CD4-positive, CD25-positive, alpha-beta regulatory T cell (primary cell): ENCODE data around the gene MAST2. TPM values are rescaled to one million over a fixed set of nuclear protein-coding genes. Genes with fewer than 3 reads are reported as not detected.
"Not testable (repeated sequence)": the region's sequence is repeated elsewhere in the genome, so short reads cannot be mapped to it uniquely, and the experiment has no call there.

Experiments
- ATAC-seq, 2 donors: fragments of 150-1000 bp; cut with Tn5 transposase; one replicate each; pipeline ENCODE4 v1.10.0; 2021; ENCODE audit warnings: low read depth in 2 of 2, moderate number of reproducible peaks in 2 of 2, moderate library complexity in 1 of 2
- DNase-seq, 3 donors: peaks; one replicate each; pipeline versions ENCODE4 v3.0.0 to v3.0.0-alpha.2; 2012 to 2022; ENCODE audit warnings: mixed read lengths in 1 of 3
- H3K27ac ChIP-seq: one replicate; pipeline ENCODE4 v1.7.0; 2013; ENCODE audit warnings: mild to moderate bottlenecking, low read length; ENCODE audit not compliant: insufficient read depth, poor library complexity, severe bottlenecking
- H3K27me3 ChIP-seq: one replicate; pipeline ENCODE4 v1.7.0; 2013; ENCODE audit warnings: low read length; ENCODE audit not compliant: control insufficient read depth, insufficient read depth
- H3K36me3 ChIP-seq: one replicate; pipeline ENCODE4 v1.7.0; 2013; ENCODE audit warnings: mild to moderate bottlenecking, low read length, moderate library complexity; ENCODE audit not compliant: control insufficient read depth, insufficient read depth
- H3K4me1 ChIP-seq: 2 replicates; pipeline ENCODE4 v1.7.0; 2013; ENCODE audit warnings: mild to moderate bottlenecking, low read length; ENCODE audit not compliant: insufficient read depth, control insufficient read depth, poor library complexity, severe bottlenecking
- H3K4me3 ChIP-seq: one replicate; pipeline ENCODE4 v1.7.0; 2013; ENCODE audit warnings: low read depth, mild to moderate bottlenecking, low read length, moderate library complexity
- H3K9me3 ChIP-seq, 2 experiments: 1 replicate in 1 of 2; 2 replicates in 1 of 2; pipeline ENCODE4 v1.7.0; 2013; ENCODE audit warnings: low read length in 2 of 2, mild to moderate bottlenecking in 1 of 2, moderate library complexity in 1 of 2; ENCODE audit not compliant: control insufficient read depth in 2 of 2
- H3K27ac Mint-ChIP-seq, 3 donors: one replicate each; pipeline ENCODE4 v1.8.0; 2020 to 2022; ENCODE audit warnings: mild to moderate bottlenecking in 3 of 3, mixed read lengths in 3 of 3, moderate library complexity in 2 of 3
- H3K27me3 Mint-ChIP-seq: one replicate; pipeline ENCODE4 v1.8.0; 2022; ENCODE audit warnings: mild to moderate bottlenecking, mixed read lengths
- H3K36me3 Mint-ChIP-seq: one replicate; pipeline ENCODE4 v1.8.0; 2020; ENCODE audit warnings: mixed read lengths
- H3K4me1 Mint-ChIP-seq, 4 donors: one replicate each; pipeline ENCODE4 v1.8.0; 2020 to 2022; ENCODE audit warnings: mixed read lengths in 4 of 4, mild to moderate bottlenecking in 1 of 4
- H3K4me3 Mint-ChIP-seq, 4 donors: one replicate each; pipeline ENCODE4 v1.8.0; 2020 to 2022; ENCODE audit warnings: mild to moderate bottlenecking in 4 of 4, mixed read lengths in 4 of 4, moderate library complexity in 3 of 4
- H3K9me3 Mint-ChIP-seq, 7 donors: one replicate each; pipeline ENCODE4 v1.8.0; 2020 to 2022; ENCODE audit warnings: mixed read lengths in 7 of 7, mild to moderate bottlenecking in 3 of 7, moderate library complexity in 2 of 7
- polyA plus RNA-seq, 4 donors: library from polyadenylated mRNA; unstranded; fragments of 300-500 nt; fragmentation: Illumina TruSeq; gene quantifications; one replicate each; pipeline ENCODE4 v1.2.3, GENCODE V29; 2021
- total RNA-seq: library from RNA; stranded (reverse); gene quantifications from one replicate; pipeline ENCODE4 v1.2.3, GENCODE V29; 2022

Gene MAST2
- total and polyA plus RNA-seq, 5 donors from 2014 or later, result 0.71 to 13.1 (median 1.8) TPM

- DNase-seq, result no peak
- H3K4me1 Mint-ChIP-seq, result peaks cover 0 to 12% (median 2%) of the 10 kb centered on the region in 4 donors
- no peaks in the 10 kb centered on the region for H3K36me3 ChIP-seq
- H3K27me3 Mint-ChIP-seq, result no peaks in the 10 kb centered on the region
- H3K27ac ChIP-seq, result no peak overlapping the region
- no peaks in the 10 kb centered on the region for H3K4me1 ChIP-seq
- H3K36me3 Mint-ChIP-seq, result peaks cover 3% of the 10 kb centered on the region
- H3K9me3 Mint-ChIP-seq, result no peaks in the 10 kb centered on the region
- H3K27ac Mint-ChIP-seq, result peak overlapping the region in 1 of 3 donors; percentile 57
- no peak for ATAC-seq
- H3K4me3 Mint-ChIP-seq, result no peak overlapping the region
- no peaks in the 10 kb centered on the region for H3K9me3 ChIP-seq
- no peak overlapping the region for H3K4me3 ChIP-seq
- H3K27me3 ChIP-seq, result no peaks in the 10 kb centered on the region
These were observed 127.1 kb downstream of the MAST2 start for GRCh38 chr1:45930258-45931150.

DNA sequence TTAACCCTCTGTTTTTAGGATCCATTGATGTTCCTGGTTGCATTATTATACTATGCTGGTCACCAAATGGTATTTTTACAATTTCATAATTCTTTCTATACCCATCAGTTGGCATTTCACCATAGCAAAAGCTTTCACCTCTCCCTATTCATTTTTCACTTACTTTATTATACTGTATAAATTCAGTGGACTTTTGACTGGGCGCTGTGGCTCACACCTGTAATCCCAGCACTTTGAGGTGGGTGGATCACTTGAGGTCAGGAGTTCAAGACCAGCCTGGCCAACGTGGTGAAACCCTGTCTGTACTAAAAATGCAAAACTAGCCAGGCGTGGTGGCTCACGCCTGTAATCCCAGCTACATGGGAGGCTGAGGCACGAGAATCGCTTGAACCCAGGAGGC, 128.8 kb downstream of the MAST2 start:
- H3K4me1 Mint-ChIP-seq, result peaks cover 0 to 12% (median 3%) of the 10 kb centered on the region in 4 donors
- not testable (repeated sequence) for DNase-seq, H3K4me3 ChIP-seq, H3K4me3 Mint-ChIP-seq, H3K27ac ChIP-seq, H3K9me3 ChIP-seq, H3K27me3 ChIP-seq, H3K27ac Mint-ChIP-seq, H3K9me3 Mint-ChIP-seq, H3K36me3 Mint-ChIP-seq, H3K4me1 ChIP-seq, H3K27me3 Mint-ChIP-seq, H3K36me3 ChIP-seq, ATAC-seq

- H3K36me3 ChIP-seq, result no peaks in the 10 kb centered on the region
- no peaks in the 10 kb centered on the region for H3K27me3 ChIP-seq
- Mint-ChIP-seq H3K9me3 (no peaks in the 10 kb centered on the region), H3K4me1 (peaks cover 0 to 7% (median 1%) of the 10 kb centered on the region in 4 donors), H3K36me3 (peaks cover 7% of the 10 kb centered on the region), H3K4me3 (no peak overlapping the region), H3K27me3 (no peaks in the 10 kb centered on the region), H3K27ac (peak overlapping the region in 2 of 3 donors; percentile 4 to 38)
- no peak overlapping the region for H3K4me3 ChIP-seq
- ATAC-seq (no peak), DNase-seq (no peak)
- H3K4me1 ChIP-seq, result no peaks in the 10 kb centered on the region
- H3K27ac ChIP-seq, result no peak overlapping the region
- H3K9me3 ChIP-seq, result no peaks in the 10 kb centered on the region
These were observed 131.5 kb downstream of the MAST2 start for GRCh38 chr1:45934947-45935346.

- Mint-ChIP-seq H3K27me3 (no peaks in the 10 kb centered on the region), H3K9me3 (peaks cover 0 to 7% (median 0%) of the 10 kb centered on the region in 7 donors), H3K4me1 (peaks cover 0 to 7% (median 1%) of the 10 kb centered on the region in 4 donors), H3K4me3 (no peak overlapping the region), H3K27ac (no peak overlapping the region), H3K36me3 (peaks cover 7% of the 10 kb centered on the region)
- DNase-seq (no peak), ATAC-seq (no peak)
- Histone ChIP-seq H3K9me3 (peaks cover 6 to 9% of the 10 kb centered on the region in 2 experiments), H3K4me1 (no peaks in the 10 kb centered on the region), H3K36me3 (no peaks in the 10 kb centered on the region), H3K4me3 (no peak overlapping the region), H3K27me3 (no peaks in the 10 kb centered on the region), H3K27ac (no peak overlapping the region)
These were observed 134.6 kb downstream of the MAST2 start for GRCh38 chr1:45938029-45938428.

- H3K36me3 Mint-ChIP-seq, result peaks cover 6% of the 10 kb centered on the region
- DNase-seq (no peak), ATAC-seq (no peak)
- H3K9me3 Mint-ChIP-seq, result peaks cover 0 to 8% (median 0%) of the 10 kb centered on the region in 7 donors
- Histone ChIP-seq H3K4me1 (no peaks in the 10 kb centered on the region), H3K27me3 (no peaks in the 10 kb centered on the region), H3K9me3 (peaks cover 7 to 9% of the 10 kb centered on the region in 2 experiments), H3K4me3 (no peak overlapping the region), H3K27ac (no peak overlapping the region), H3K36me3 (no peaks in the 10 kb centered on the region)
- H3K27ac Mint-ChIP-seq, result no peak overlapping the region
- no peak overlapping the region for H3K4me3 Mint-ChIP-seq
- H3K4me1 Mint-ChIP-seq, result no peaks in the 10 kb centered on the region
- no peaks in the 10 kb centered on the region for H3K27me3 Mint-ChIP-seq
These were observed 139.0 kb downstream of the MAST2 start for GRCh38 chr1:45942411-45942810.

DNA sequence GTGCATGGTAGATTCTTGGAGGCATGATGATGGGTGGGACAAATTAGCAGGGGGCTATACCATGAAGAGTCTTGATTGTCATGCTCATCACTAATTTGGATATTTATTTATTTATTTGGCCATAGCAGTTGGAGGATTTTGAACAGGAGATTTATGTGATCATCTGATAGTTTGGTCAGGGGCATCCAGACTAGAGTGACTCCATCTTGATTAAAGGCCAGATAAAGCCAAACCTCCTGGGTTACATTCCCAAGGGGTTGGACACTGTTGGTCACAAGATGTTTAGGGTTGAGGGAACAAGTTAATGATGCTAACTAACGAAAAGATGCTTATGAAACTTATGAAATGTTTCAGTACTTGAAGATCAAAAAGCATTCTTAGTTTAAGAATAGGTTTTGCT, 139.8 kb downstream of the MAST2 start:
- Histone ChIP-seq H3K4me3 (no peak overlapping the region), H3K27me3 (no peaks in the 10 kb centered on the region), H3K9me3 (peaks cover 7 to 9% of the 10 kb centered on the region in 2 experiments), H3K4me1 (no peaks in the 10 kb centered on the region), H3K27ac (no peak overlapping the region), H3K36me3 (no peaks in the 10 kb centered on the region)
- Mint-ChIP-seq H3K9me3 (peaks cover 0 to 8% (median 0%) of the 10 kb centered on the region in 7 donors), H3K4me1 (no peaks in the 10 kb centered on the region), H3K36me3 (peaks cover 3% of the 10 kb centered on the region), H3K4me3 (no peak overlapping the region), H3K27ac (no peak overlapping the region), H3K27me3 (no peaks in the 10 kb centered on the region)
- DNase-seq, result no peak
- no peak for ATAC-seq

- Mint-ChIP-seq H3K36me3 (peaks cover 3% of the 10 kb centered on the region), H3K4me3 (no peak overlapping the region), H3K9me3 (peaks cover 0 to 8% (median 0%) of the 10 kb centered on the region in 7 donors), H3K4me1 (no peaks in the 10 kb centered on the region), H3K27ac (no peak overlapping the region), H3K27me3 (no peaks in the 10 kb centered on the region)
- ATAC-seq, result no peak
- no peak for DNase-seq
- Histone ChIP-seq H3K4me1 (no peaks in the 10 kb centered on the region), H3K27ac (no peak overlapping the region), H3K4me3 (no peak overlapping the region), H3K36me3 (no peaks in the 10 kb centered on the region), H3K9me3 (peaks cover 7 to 9% of the 10 kb centered on the region in 2 experiments), H3K27me3 (no peaks in the 10 kb centered on the region)
These were observed 142.0 kb downstream of the MAST2 start for GRCh38 chr1:45945426-45945825.

GRCh38 chr1:45949462-45949861, 146.1 kb downstream of the MAST2 start:
- H3K27ac Mint-ChIP-seq, H3K36me3 Mint-ChIP-seq, H3K4me1 Mint-ChIP-seq, H3K9me3 Mint-ChIP-seq, H3K9me3 ChIP-seq, DNase-seq, ATAC-seq, H3K27me3 ChIP-seq, H3K4me1 ChIP-seq, H3K4me3 Mint-ChIP-seq, H3K36me3 ChIP-seq, H3K27me3 Mint-ChIP-seq, H3K4me3 ChIP-seq, H3K27ac ChIP-seq: not testable (repeated sequence)
